BE2C (cell line): Measurements from ENCODE around the gene BICD1.

Experiments
- DNase-seq: peaks from one replicate; pipeline ENCODE4 v3.0.0-alpha.2; 2020
- H3K27me3 ChIP-seq: fragments of 250-450 bp; sonication (Bioruptor Pico); 2 replicates; pipeline ENCODE4 v1.5.1; 2020; ENCODE audit warnings: mild to moderate bottlenecking
- H3K36me3 ChIP-seq: fragments of 250-450 bp; sonication (Bioruptor Pico); 2 replicates; pipeline ENCODE4 v1.5.1; 2020; ENCODE audit warnings: mild to moderate bottlenecking
- H3K4me1 ChIP-seq: fragments of 250-450 bp; sonication (Bioruptor Pico); 2 replicates; pipeline ENCODE4 v1.5.1; 2020
- H3K4me3 ChIP-seq: 2 replicates; pipeline ENCODE4 v1.5.1; 2011; ENCODE audit warnings: low read depth, low read length
- H3K9me3 ChIP-seq: fragments of 250-450 bp; sonication (Bioruptor Pico); 2 replicates; pipeline ENCODE4 v1.5.1; 2020
- TF ChIP-seq, protein P1 (sequence below): IDR thresholded peaks from 2 replicates; pipeline ENCODE4 v1.5.1; 2012; ENCODE audit warnings: mild to moderate bottlenecking, low read depth, low read length

BICD1 gene

DNA sequence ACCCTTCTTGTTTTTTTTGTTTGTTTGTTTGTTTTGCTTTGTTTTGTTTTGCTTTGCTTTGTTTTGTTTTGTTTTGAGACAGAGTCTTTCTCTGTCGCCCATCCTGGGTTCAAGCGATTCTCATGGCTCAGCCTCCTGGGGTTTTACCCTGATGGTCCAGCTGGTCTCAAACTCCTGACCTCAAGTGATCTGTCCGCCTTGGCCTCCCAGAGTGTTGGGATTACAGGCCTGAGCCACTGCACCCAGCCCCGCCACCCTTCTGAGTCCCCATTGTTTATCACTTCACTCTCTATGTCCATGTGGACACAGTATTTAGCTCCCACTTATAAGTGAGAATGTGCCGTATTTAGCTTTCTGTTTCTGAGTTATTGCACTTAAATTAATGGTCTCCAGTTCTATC, 36.9 kb upstream of the BICD1 start:
- no peak for DNase-seq
- Histone ChIP-seq H3K36me3 (no peaks in the 10 kb centered on the region), H3K4me3 (no peak overlapping the region), H3K9me3 (no peaks in the 10 kb centered on the region), H3K27me3 (no peaks in the 10 kb centered on the region), H3K4me1 (peaks cover 7% of the 10 kb centered on the region)
- TF ChIP-seq, protein P1, sequence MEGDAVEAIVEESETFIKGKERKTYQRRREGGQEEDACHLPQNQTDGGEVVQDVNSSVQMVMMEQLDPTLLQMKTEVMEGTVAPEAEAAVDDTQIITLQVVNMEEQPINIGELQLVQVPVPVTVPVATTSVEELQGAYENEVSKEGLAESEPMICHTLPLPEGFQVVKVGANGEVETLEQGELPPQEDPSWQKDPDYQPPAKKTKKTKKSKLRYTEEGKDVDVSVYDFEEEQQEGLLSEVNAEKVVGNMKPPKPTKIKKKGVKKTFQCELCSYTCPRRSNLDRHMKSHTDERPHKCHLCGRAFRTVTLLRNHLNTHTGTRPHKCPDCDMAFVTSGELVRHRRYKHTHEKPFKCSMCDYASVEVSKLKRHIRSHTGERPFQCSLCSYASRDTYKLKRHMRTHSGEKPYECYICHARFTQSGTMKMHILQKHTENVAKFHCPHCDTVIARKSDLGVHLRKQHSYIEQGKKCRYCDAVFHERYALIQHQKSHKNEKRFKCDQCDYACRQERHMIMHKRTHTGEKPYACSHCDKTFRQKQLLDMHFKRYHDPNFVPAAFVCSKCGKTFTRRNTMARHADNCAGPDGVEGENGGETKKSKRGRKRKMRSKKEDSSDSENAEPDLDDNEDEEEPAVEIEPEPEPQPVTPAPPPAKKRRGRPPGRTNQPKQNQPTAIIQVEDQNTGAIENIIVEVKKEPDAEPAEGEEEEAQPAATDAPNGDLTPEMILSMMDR = no peak

- TF ChIP-seq, protein P1 = no peak
- no peak for DNase-seq
- H3K4me1 ChIP-seq = peaks cover 7% of the 10 kb centered on the region
- no peaks in the 10 kb centered on the region for H3K9me3 ChIP-seq
- H3K27me3 ChIP-seq = no peaks in the 10 kb centered on the region
- no peak overlapping the region for H3K4me3 ChIP-seq
- no peaks in the 10 kb centered on the region for H3K36me3 ChIP-seq
Observed at GRCh38 chr12:32070370-32070769, 36.3 kb upstream of the BICD1 start.

GRCh38 chr12:32072102-32072501, 34.5 kb upstream of the BICD1 start:
- no peaks in the 10 kb centered on the region for H3K9me3 ChIP-seq
- H3K27me3 ChIP-seq = no peaks in the 10 kb centered on the region
- H3K4me3 ChIP-seq = no peak overlapping the region
- H3K36me3 ChIP-seq = no peaks in the 10 kb centered on the region
- TF ChIP-seq, protein P1 = no peak
- H3K4me1 ChIP-seq = peaks cover 7% of the 10 kb centered on the region
- no peak for DNase-seq

- DNase-seq = no peak
- Histone ChIP-seq H3K27me3 (no peaks in the 10 kb centered on the region), H3K36me3 (no peaks in the 10 kb centered on the region), H3K9me3 (no peaks in the 10 kb centered on the region), H3K4me3 (no peak overlapping the region), H3K4me1 (peaks cover 2% of the 10 kb centered on the region; the same call in 1 of the 2 replicates)
- TF ChIP-seq, protein P1 = no peak
Observed at GRCh38 chr12:32074432-32074831, 32.2 kb upstream of the BICD1 start.

DNA sequence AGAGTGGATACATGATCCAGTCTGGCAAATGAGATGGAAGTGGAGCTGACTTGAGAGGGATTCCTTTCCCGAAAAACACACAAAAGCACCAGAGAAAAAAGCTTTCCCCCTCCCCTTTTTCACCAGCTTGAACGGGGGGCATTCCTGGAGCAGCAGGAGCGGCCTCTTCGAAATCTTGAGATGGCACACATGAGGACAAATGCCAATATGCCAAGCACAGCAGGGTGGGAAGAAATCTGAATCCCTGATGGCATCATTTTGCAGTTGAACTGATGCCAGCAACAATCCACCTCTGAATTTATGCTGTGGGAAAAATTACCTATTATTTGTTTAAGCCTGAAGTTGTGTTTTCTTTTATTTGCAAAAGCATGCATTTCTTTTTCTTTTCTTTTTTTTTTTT, 29.7 kb upstream of the BICD1 start:
- H3K4me3 ChIP-seq = no peak overlapping the region
- no peak for DNase-seq

GRCh38 chr12:32080435-32080834, 26.2 kb upstream of the BICD1 start:
- TF ChIP-seq, protein P1 = no peak
- no peaks in the 10 kb centered on the region for H3K9me3 ChIP-seq
- no peaks in the 10 kb centered on the region for H3K36me3 ChIP-seq
- no peak for DNase-seq
- no peak overlapping the region for H3K4me3 ChIP-seq
- no peaks in the 10 kb centered on the region for H3K4me1 ChIP-seq
- H3K27me3 ChIP-seq = no peaks in the 10 kb centered on the region

More for the DNA sequence above, 29.7 kb upstream of the BICD1 start:
- Histone ChIP-seq H3K4me1 (no peaks in the 10 kb centered on the region), H3K36me3 (no peaks in the 10 kb centered on the region), H3K27me3 (no peaks in the 10 kb centered on the region), H3K9me3 (no peaks in the 10 kb centered on the region)
- TF ChIP-seq, protein P1 = no peak
